Trophoblast cell (in vitro differentiated cells and primary cell): ENCODE results near the gene ANO6.
"Not testable (repeated sequence)": the region's sequence is repeated elsewhere in the genome, so short reads cannot be mapped to it uniquely, and the experiment has no call there.

Experiments
- DNase-seq, 2 donors: peaks; one replicate each; pipeline ENCODE4 v3.0.0-alpha.2; 2016
- H2AFZ ChIP-seq: 2 replicates; pipeline ENCODE4 v1.6.1; 2013; ENCODE audit warnings: low read length, moderate library complexity, mild to moderate bottlenecking; ENCODE audit not compliant: insufficient read depth, poor library complexity
- H2AK5ac ChIP-seq: 2 replicates; pipeline ENCODE4 v1.6.1; 2013; ENCODE audit warnings: mild to moderate bottlenecking, low read length
- H2BK120ac ChIP-seq: 2 replicates; pipeline ENCODE4 v1.6.1; 2013; ENCODE audit warnings: low read length, mild to moderate bottlenecking, moderate library complexity; ENCODE audit not compliant: insufficient read depth, poor library complexity
- H2BK12ac ChIP-seq: 2 replicates; pipeline ENCODE4 v1.6.1; 2013; ENCODE audit warnings: mild to moderate bottlenecking, low read length, moderate library complexity
- H2BK5ac ChIP-seq: 2 replicates; pipeline ENCODE4 v1.6.1; 2013; ENCODE audit warnings: low read length, low read depth, moderate library complexity, mild to moderate bottlenecking; ENCODE audit not compliant: poor library complexity
- H3K14ac ChIP-seq: 2 replicates; pipeline ENCODE4 v1.6.1; 2013; ENCODE audit warnings: mild to moderate bottlenecking, low read length
- H3K18ac ChIP-seq: 2 replicates; pipeline ENCODE4 v1.6.1; 2013; ENCODE audit warnings: mild to moderate bottlenecking, low read length
- H3K23ac ChIP-seq: 2 replicates; pipeline ENCODE4 v1.6.1; 2013; ENCODE audit warnings: low read length
- H3K27ac ChIP-seq: 2 replicates; pipeline ENCODE4 v1.5.1; 2013; ENCODE audit warnings: low read depth, mild to moderate bottlenecking, inconsistent platforms, low read length, moderate library complexity
- H3K27me3 ChIP-seq: 2 replicates; pipeline ENCODE4 v1.6.1; 2013; ENCODE audit warnings: inconsistent platforms, mild to moderate bottlenecking, low read length, moderate library complexity; ENCODE audit not compliant: insufficient read depth
- H3K36me3 ChIP-seq, 2 experiments: 1 replicate in 1 of 2; 2 replicates in 1 of 2; pipeline ENCODE4 v1.6.1; 2013; ENCODE audit warnings: low read length in 2 of 2, mild to moderate bottlenecking in 2 of 2, moderate library complexity in 1 of 2; ENCODE audit not compliant: insufficient read depth in 2 of 2, control insufficient read depth in 1 of 2
- H3K4ac ChIP-seq: 2 replicates; pipeline ENCODE4 v1.6.1; 2013; ENCODE audit warnings: low read depth, mild to moderate bottlenecking, low read length, moderate library complexity
- H3K4me1 ChIP-seq, 2 experiments: 1 replicate in 1 of 2; 2 replicates in 1 of 2; pipeline ENCODE4 v1.6.1; 2013; ENCODE audit warnings: low read length in 2 of 2, mild to moderate bottlenecking in 2 of 2, moderate library complexity in 1 of 2; ENCODE audit not compliant: insufficient read depth in 2 of 2, control insufficient read depth in 1 of 2
- H3K4me2 ChIP-seq: 2 replicates; pipeline ENCODE4 v1.6.1; 2013; ENCODE audit warnings: inconsistent platforms, mild to moderate bottlenecking, low read length, moderate library complexity
- H3K4me3 ChIP-seq: 2 replicates; pipeline ENCODE4 v1.5.1; 2013; ENCODE audit warnings: mild to moderate bottlenecking, low read depth, low read length, inconsistent platforms
- H3K79me1 ChIP-seq: one replicate; pipeline ENCODE4 v1.6.1; 2013; ENCODE audit warnings: low read length
- H3K79me2 ChIP-seq: 2 replicates; pipeline ENCODE4 v1.6.1; 2013; ENCODE audit warnings: low read length, mild to moderate bottlenecking; ENCODE audit not compliant: control insufficient read depth, insufficient read depth, poor library complexity
- H3K9ac ChIP-seq: 2 replicates; pipeline ENCODE4 v1.6.1; 2013; ENCODE audit warnings: mild to moderate bottlenecking, low read length
- H3K9me3 ChIP-seq: 2 replicates; pipeline ENCODE4 v1.6.1; 2013; ENCODE audit warnings: low read depth, mild to moderate bottlenecking, control low read depth, inconsistent platforms, low read length; ENCODE audit not compliant: insufficient read depth
- H4K12ac ChIP-seq: 2 replicates; pipeline ENCODE4 v1.6.1; 2013; ENCODE audit warnings: low read depth, mild to moderate bottlenecking, low read length, moderate library complexity
- H4K8ac ChIP-seq: 2 replicates; pipeline ENCODE4 v1.6.1; 2013; ENCODE audit warnings: low read depth, mild to moderate bottlenecking, low read length, moderate library complexity
- H4K91ac ChIP-seq: one replicate; pipeline ENCODE4 v1.6.1; 2013; ENCODE audit warnings: low read depth, mild to moderate bottlenecking, low read length, moderate library complexity
- WGBS: extraction: QIAGEN DNeasy Blood & Tissue Kit; methylation state at CpG from one replicate; pipeline ENCODE4 v1.1.7; 2013; ENCODE audit warnings: missing lambda C conversion rate; ENCODE audit not compliant: insufficient read length, insufficient coverage; ENCODE audit errors: extremely low coverage; 5-methylcytosine and 5-hydroxymethylcytosine counted together

The ANO6 gene

GRCh38 chr12:45389426-45389825 is 173.5 kb downstream of the ANO6 start:
- Histone ChIP-seq H3K4me2 (no peak overlapping the region), H2BK5ac (no peak overlapping the region), H3K23ac (no peak overlapping the region), H3K9ac (no peak overlapping the region), H4K91ac (no peak overlapping the region), H2BK12ac (no peak overlapping the region), H3K4me1 (no peaks in the 10 kb centered on the region), H2AFZ (no peak overlapping the region), H3K27ac (no peak overlapping the region), H3K79me2 (no peaks in the 10 kb centered on the region), H2AK5ac (no peak overlapping the region), H4K12ac (no peak overlapping the region), H3K79me1 (no peaks in the 10 kb centered on the region), H3K4me3 (no peak overlapping the region), H3K18ac (no peak overlapping the region), H4K8ac (no peak overlapping the region), H2BK120ac (no peak overlapping the region), H3K27me3 (no peaks in the 10 kb centered on the region), H3K14ac (no peak overlapping the region), H3K36me3 (peaks cover 19 to 34% of the 10 kb centered on the region in 2 experiments), H3K9me3 (peaks cover 5% of the 10 kb centered on the region), H3K4ac (no peak overlapping the region)
- DNase-seq = no peak
- no CpG with 5 or more reads among the region's 3 CpGs for WGBS

DNA sequence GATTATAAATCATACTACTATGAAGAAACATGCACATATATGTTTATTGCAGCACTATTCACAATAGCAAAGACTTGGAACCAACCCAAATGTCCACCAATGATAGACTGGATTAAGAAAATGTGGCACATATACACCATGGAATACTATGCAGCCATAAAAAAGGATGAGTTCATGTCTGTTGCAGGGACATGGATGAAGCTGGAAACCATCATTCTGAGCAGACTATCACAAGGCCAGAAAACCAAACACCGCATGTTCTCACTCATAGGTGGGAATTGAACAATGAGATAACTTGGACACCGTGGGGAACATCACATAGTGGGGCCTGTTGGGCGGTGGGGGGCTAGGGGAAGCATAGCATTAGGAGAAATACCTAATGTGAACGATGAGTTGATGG is 181.6 kb downstream of the ANO6 start:
- not testable (repeated sequence) for H4K91ac ChIP-seq, DNase-seq, H3K9me3 ChIP-seq, H2BK5ac ChIP-seq, H4K8ac ChIP-seq, H3K9ac ChIP-seq, H2BK12ac ChIP-seq, H3K4me3 ChIP-seq, H3K27me3 ChIP-seq, H3K4ac ChIP-seq, H2AFZ ChIP-seq, H3K4me1 ChIP-seq, H3K79me2 ChIP-seq, H3K23ac ChIP-seq, H3K79me1 ChIP-seq, H3K4me2 ChIP-seq, H4K12ac ChIP-seq, H2BK120ac ChIP-seq, H3K14ac ChIP-seq, H2AK5ac ChIP-seq, H3K18ac ChIP-seq, H3K36me3 ChIP-seq, H3K27ac ChIP-seq
- no CpG with 5 or more reads among the region's 4 CpGs for WGBS

DNA sequence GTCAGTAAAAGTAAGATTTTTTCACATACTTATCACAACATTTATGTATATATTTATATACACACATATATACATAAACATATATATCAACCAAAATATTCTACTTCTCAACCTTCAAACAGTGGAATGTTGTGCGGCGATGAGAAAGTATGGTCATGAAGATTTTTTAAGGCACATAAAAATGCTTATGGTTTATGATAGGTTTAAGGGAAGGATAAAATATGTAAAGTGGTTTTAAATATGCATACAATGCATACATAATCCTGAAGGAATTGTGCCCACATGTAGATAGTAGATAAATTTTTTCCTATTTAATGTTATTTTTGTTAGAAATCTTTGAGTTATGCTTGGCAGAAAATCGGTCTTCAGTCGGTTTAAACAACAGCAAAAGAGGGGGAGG is 182.7 kb downstream of the ANO6 start:
- H2BK120ac ChIP-seq = no peak overlapping the region
- no peak overlapping the region for H3K14ac ChIP-seq
- H3K23ac ChIP-seq = no peak overlapping the region
- H3K9me3 ChIP-seq = no peaks in the 10 kb centered on the region
- H2BK12ac ChIP-seq = no peak overlapping the region
- H3K4ac ChIP-seq = no peak overlapping the region
- no peaks in the 10 kb centered on the region for H3K27me3 ChIP-seq
- H3K27ac ChIP-seq = no peak overlapping the region
- no peak overlapping the region for H2AK5ac ChIP-seq
- no peak overlapping the region for H2AFZ ChIP-seq
- no peak overlapping the region for H3K18ac ChIP-seq
- no peak overlapping the region for H3K9ac ChIP-seq
- no peak overlapping the region for H3K4me2 ChIP-seq
- no peak overlapping the region for H2BK5ac ChIP-seq
- H3K79me2 ChIP-seq = no peaks in the 10 kb centered on the region
- no peaks in the 10 kb centered on the region for H3K4me1 ChIP-seq
- DNase-seq = peak in 1 of 2 donors; percentile 33
- no peak overlapping the region for H4K91ac ChIP-seq
- H4K8ac ChIP-seq = no peak overlapping the region
- peaks cover 5 to 11% of the 10 kb centered on the region in 2 experiments for H3K36me3 ChIP-seq
- no peak overlapping the region for H4K12ac ChIP-seq
- no peak overlapping the region for H3K4me3 ChIP-seq
- no CpG with 5 or more reads among the region's 4 CpGs for WGBS
- H3K79me1 ChIP-seq = no peaks in the 10 kb centered on the region

- H3K27me3 ChIP-seq = no peaks in the 10 kb centered on the region
- H4K91ac ChIP-seq = no peak overlapping the region
- H2BK120ac ChIP-seq = no peak overlapping the region
- H3K4ac ChIP-seq = no peak overlapping the region
- H3K4me1 ChIP-seq = no peaks in the 10 kb centered on the region
- no peak overlapping the region for H2BK5ac ChIP-seq
- no peak overlapping the region for H3K4me2 ChIP-seq
- no peak overlapping the region for H3K23ac ChIP-seq
- H3K9me3 ChIP-seq = no peaks in the 10 kb centered on the region
- H3K27ac ChIP-seq = no peak overlapping the region
- H2AK5ac ChIP-seq = no peak overlapping the region
- no peak overlapping the region for H3K14ac ChIP-seq
- no peak overlapping the region for H2BK12ac ChIP-seq
- no peaks in the 10 kb centered on the region for H3K79me1 ChIP-seq
- peaks cover 5 to 22% of the 10 kb centered on the region in 2 experiments for H3K36me3 ChIP-seq
- H3K79me2 ChIP-seq = no peaks in the 10 kb centered on the region
- H3K4me3 ChIP-seq = no peak overlapping the region
- DNase-seq = no peak
- no CpG with 5 or more reads among the region's 2 CpGs for WGBS
- H3K18ac ChIP-seq = no peak overlapping the region
- H2AFZ ChIP-seq = no peak overlapping the region
- no peak overlapping the region for H4K8ac ChIP-seq
- H4K12ac ChIP-seq = no peak overlapping the region
- peak overlapping the region; percentile 45 for H3K9ac ChIP-seq
Observed at GRCh38 chr12:45400991-45401390, 185.1 kb downstream of the ANO6 start.
